ENCODE measurements around the gene MTIF3. TPM values are rescaled to one million over a fixed set of nuclear protein-coding genes. Genes with fewer than 3 reads are reported as not detected.
"Not testable (repeated sequence)": the region's sequence is repeated elsewhere in the genome, so short reads cannot be mapped to it uniquely, and the experiment has no call there.

Gene MTIF3
- polyA plus RNA-seq, 5 donors = 62.4 to 76.9 (median 67.0) TPM

DNA sequence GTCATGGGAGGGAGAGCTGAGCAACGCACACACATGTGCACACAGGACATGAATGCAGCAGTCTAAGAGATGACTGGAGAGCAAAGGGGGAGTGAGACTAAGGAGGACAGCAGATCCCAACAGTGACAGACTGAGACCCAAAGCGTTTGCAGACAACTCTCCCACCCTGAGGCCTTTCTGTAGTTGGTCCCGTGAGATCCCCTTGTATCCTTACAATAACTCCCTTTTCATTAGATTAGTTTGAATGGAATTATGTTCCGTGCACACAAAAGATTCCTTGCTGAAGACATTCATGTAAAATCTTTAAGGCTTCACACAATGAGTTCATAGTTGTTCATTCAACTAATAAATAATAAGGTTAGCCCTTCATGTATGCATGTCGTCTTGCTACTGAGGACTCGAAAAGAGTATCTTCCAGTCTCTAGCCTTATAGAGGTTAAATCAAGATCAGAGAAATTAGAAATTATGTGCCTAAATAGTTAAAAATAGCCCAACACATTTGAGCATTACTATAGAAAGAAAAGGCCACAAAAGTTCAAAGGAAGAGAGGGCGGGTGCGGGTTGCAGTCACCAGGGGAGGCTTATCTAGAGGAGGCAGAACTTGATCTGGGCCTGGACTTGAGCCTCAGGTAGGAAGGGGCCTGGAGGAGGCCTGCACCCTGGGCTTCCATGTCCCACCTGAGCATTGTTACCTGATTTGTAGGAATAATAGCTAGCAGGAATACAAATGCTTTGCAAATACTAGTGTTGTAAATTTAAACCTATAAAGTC, 29.1 kb downstream of the MTIF3 start:
- DNase-seq = no peak

DNA sequence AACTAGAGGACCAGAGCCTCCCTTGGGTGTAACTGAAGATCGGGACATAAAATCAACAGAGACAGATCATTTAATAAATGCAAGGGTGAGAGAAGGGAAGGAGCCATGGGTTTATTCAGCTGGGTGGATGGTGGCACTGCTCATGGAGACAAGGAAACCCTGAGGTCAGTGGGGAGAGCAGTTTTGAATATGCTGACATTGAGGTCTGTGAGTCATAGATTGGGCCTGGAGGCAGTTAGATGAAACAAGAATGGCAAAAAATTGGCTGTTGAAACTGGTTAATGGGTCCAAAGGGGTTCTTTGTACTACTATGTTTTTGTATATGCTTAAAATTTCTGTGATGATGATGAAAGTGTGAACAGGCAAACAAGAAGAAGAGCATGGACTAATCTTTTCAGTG, 31.0 kb downstream of the MTIF3 start:
- DNase-seq = no peak

DNA sequence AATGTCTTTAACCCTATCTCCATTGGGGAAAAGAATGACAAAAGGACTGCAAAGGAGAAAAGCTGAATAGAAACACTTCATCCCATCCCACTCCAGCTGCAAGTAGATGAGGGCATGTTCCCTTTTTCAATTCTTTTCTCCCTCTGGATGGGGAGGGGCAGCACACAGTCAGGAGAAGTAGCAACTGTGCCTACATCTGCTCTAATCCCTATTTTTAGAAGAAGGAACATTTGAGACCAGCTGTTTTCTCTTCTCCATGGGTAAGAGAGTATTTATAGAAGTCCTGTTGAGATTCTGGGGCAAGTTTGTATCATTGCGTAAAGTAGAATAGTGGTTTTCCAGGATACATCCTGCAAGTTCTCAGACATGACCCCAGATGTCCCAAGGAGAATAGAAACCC, 35.2 kb downstream of the MTIF3 start:
- no peak for DNase-seq

DNA sequence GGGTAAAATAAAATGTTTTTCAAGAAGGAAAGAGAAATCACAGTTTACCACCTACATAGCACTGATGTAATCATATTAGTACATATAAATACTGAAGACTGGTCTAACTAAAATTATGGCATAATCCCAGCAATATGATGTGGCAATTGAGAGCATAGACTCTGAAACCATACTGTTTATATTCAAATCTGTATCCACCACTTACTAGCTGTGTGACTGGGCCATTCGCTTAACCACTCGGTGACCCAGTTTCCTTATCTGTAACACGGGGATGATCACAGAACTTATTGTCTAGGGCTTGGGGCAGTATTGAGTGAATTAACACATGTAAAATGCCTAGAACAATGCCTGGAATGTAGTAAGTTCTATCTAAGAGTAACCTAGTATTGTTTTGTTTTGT, 39.0 kb downstream of the MTIF3 start:
- DNase-seq = no peak

DNA sequence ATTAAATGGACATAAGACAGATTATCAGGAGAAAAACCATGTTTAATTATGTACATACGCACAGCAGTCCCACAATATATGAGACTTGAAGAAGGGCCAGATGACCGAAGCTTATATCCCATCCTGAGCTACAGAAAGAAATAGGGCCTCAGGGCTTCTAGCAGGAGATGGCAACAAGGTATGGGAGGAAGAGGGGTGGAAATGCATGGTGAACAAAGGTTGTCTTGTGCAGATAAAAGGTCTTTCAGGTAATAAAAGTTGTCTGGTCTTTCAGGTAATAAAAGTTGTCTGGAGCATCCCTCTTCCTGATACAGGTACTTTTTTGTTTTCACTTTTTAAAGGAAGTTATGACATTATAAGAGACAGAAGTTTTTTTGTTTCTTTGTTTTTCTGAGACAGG, 41.4 kb downstream of the MTIF3 start:
- no peak for DNase-seq

DNA sequence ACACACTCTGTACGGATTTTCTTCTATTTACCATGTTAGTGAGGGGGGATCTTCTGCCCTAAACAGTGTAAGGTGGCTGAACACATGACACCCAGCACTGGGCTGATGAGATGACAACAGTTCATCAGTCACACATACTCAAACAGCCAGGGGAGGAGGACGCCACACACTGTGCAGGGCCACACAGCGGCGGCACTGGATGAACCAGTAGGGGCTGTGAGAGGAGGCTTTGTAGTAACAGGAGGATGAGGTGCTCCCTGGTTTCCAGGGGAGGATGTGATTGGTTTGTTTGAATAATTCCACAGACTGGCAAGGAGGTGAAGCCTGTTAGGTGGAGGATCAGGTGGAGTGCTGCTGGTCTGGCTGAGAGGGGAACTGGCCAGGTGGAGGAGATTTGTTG, 42.3 kb downstream of the MTIF3 start:
- DNase-seq = no peak

DNA sequence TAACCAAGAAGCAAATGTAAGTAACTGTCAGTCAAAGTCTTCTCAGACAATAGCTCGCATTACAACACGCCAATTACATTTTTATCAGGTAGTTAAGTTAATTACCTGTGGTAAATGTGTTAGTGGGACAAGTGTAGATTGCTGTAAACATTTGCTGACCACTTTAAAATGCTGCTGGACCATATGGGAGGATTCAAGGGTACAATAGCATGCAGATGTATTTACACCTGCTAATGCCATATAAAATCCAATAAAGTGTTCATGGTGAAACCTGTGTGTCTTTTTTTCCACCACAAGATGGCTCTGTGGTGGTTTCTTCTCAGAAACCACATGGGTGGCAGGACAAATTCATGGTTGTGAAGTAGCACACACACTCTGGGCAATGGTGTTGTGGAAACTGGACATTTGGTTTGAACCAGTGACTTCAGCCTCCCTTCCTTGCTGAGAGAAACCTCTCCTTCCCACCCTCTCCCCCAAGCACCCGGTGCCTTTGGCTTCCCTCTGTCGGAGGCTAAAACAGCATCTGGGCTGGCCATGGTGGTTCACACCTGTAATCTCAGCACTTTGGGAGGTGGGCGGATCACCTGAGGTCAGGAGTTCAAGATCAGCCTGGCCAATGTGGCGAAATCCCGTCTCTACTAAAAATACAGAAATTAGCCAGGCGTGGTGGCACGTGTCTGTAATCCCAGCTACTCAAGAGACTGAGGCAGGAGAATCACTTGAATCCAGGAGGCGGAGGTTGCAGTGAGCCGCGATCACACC, 44.0 kb downstream of the MTIF3 start:
- DNase-seq = no peak

DNA sequence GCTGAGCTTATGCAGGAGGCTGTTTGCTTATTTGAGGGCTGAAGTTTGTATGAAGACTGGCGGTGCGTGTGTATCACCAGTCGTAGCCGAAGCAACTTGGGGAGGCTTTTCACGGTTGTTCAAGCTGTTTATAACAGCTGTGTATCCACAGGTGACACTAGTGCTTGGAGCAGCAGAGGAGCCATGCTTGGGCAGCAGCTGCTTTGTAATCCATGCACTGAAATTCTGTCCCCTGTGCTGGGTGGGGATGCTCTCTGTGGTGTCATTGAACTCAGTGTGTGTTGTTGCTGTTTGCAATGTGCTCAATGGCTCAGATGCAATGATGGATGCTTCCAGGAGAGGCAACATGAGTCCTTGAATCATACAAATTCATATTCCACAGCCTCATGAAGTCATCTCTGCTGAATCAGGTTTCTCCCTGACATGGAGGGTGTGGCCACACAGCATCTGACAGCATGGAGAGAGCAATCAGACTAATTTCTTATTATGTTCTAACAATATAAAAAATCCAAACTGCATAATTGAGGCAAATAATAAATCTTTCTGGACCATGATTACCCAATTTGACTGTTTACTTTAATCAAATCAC, 44.7 kb downstream of the MTIF3 start:
- DNase-seq = no peak

DNA sequence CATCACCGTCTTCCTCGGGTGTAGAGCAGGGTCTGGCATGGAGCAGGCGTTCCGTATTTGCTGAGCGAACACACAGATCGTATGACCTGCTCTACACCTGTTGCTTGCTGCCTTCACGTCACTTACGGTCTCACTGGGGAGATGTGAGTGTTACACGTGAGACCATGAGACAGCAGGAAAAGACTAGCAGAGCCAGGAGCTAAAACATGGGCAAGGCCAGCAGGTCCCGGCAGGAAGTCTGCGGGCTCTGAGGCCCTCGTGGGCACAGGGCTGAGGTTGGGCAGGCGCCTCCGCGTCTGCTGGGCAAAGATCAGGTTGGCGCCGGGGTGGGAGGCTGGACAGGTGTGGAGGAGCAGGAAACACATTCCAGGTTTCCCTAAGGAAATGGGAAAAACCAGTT, 45.7 kb downstream of the MTIF3 start:
- DNase-seq = no peak

DNA sequence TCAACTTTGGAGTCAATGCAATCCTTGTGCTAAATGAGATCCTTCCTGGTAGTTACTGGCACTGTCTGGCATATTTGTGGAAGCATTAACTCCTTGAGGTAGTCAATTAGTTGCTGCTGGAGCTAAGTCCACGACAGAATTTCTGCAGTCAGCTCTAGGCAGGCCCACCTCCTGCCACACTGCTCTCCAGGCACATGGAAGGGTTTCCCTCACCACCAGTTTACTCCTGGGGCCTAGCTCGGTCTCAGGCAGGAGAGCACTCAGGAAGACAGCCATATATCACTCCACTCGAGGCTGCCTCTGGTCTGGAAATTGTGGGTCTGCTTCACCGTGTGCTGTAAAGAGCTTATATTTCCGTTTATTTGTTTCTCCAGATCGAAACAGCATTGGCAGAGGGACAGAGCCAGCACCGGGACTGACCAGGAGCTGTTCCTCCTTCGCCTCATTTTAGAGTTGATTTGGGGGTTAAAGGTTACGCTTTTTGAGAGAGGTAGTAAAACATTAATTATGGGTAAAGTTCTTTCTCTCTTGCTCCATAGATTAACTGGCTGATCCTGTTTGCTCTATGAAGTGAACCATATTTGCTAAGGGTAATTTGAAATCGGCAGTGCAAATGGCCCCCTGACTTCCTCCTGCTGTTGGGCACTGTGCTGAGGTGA, 46.5 kb downstream of the MTIF3 start:
- DNase-seq = no peak

DNA sequence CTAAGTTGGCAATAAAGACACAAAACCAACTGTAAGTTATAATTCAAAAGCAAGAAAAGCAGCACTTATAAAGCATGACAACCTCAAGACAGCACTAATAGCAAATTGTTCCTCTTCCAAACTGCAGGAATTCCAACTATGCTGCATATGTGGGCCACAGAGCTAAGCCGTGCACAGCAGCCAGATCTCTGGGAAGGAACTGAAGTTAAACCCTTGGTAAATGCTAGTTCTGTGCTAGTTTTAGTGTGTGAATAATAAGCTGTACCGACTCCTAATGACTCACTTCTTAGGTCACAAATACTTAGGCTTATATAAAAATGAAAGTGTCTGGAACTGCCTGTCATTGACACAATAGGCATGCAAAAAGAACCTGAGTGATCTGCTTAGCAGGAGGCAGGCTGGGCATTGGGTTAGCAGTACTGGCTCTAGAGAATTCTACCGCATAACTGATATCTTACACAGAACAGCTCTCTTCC, 47.1 kb downstream of the MTIF3 start:
- no peak for DNase-seq

DNA sequence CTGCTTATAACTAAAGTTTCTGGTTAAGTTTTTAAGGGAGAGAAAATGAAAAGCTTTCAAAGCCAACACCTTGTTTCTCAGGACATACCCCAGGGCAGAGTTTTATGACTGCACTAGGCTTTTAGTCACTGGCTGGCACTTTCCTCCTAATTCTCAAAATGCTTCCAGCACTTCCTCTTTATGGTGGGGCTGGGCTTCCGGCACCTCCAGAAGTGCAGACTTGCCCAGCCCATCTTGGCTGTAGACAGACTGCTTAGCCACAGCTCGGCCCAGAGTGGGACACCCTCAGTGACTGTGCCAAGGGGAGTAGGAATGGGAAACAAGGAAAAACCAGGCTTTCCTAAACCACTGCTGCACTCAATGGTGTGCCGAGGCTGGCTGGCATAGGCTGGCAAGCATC, 49.2 kb downstream of the MTIF3 start:
- DNase-seq = no peak

DNA sequence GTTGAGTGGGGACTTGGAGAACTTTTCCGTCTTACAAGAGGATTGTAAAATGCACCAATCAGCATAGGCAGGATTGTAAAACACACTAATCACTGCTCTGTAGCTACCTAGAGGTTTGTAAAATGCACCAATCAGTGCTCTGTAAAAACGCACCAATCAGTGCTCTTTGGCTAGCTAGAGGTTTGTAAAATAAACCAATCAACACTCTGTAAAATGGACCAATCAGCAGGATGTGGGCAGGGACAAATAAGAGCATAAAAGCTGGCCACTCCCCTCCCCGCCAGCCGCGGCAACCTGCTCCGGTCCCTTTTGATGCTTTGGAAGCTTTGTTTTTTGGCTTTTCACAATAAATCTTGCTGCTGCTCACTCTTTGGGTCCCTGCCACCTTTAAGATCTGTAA, 50.0 kb downstream of the MTIF3 start:
- not testable (repeated sequence) for DNase-seq

DNA sequence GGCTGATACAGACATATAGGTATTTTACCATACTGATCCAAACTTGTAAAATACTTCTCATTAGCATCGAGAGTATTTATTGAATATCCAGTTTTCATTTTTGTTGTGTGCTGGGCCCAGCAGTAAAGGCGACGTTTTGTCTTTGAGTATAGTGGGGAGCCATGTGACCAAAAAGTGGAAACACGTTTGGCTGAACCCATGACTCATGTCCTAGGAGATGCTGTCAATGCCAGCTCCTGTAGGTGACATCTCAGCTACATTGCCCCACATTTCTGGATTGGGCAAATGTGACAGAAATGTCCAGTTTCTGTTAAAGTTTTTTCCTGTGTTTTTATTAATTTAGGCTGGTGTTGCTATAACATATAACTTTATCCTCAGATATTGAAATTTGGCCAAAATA, 52.0 kb downstream of the MTIF3 start:
- no peak for DNase-seq

DNA sequence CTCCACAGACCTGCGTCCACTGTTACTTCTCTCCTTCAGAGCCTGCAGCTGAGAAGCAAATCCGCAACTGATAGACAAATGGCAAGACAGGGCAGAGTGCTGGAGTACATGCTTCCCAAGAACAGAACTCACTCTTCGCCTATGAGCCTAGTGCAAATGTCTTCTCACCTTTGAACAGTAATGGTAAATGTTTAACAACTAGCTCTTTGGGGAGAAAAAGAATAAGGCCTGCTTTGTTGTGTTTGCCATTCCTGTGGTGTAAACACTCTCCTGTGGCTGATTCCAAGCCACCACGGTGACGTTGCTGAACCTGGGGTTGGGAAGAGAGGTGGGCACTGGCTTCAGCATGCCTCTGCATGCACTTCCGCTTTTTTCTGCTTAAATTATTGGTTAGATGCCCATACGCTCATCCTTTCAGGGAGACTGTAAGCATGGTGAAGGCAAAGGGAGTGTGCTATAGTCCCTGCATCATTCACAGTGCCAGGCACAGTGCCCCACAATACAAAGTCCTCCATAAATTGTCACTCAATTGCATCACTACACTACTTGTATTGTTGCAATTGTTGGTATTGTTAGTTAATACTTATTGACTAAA, 54.0 kb downstream of the MTIF3 start:
- DNase-seq = no peak

DNA sequence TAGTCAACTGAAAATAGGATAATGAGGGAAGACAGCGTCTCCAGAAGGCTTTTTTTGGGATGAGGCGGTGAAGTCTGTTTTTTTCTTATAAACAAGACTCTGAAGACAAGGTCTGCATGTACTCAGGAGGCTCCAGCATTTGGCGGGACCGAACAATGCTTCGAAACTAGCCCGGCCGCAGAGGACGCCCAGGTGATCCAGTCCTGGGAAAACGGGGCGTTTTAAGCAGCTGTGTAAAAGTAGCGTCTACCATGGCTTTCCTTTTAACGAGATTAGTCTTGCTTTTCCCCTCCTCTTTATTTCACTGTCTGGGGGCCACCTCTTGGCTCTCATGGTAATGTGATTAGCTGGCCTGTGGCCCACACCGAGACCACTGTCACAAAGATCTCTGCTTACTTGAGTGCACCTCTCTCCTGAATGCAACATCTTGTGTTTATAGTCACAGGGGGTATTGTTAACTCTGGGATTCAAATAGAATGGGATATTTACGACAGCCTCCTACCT, 55.3 kb downstream of the MTIF3 start:
- DNase-seq = no peak

DNA sequence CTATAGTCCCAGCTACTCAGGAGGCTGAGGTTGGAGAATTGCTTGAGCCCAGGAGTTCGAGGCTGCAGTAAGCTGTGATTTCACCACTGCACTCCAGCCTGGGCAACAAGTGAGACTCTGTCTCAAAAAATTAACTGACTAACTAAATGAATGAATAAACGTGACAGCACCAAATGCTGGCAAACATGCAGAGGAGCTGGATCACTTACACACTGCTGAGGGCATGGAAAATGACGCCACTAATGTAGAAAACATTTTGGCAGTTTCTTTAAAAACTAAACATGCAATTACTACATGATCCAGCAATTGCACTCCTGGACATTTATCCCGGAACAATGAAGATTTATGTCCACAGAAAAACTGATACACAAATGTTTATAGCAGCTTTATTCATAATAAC, 57.3 kb downstream of the MTIF3 start:
- no peak for DNase-seq

DNA sequence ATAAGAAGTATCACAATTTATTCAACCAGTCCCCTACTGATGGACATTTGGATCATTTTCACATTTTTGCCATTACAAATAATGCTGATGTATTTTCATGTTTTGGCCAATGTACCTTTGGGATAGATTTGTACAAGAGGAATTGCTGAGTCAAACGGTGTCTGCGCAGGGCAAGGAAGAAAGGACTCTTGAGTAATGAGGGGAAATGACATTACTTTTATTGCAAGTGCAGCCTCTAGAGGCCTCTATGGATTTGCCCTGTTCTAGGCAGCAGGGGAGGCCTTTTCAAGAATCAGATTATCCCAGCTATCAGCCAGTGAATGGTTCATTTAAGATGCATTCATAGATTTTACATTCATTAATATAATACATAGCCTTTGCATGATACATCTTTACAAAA, 58.9 kb downstream of the MTIF3 start:
- DNase-seq = no peak

DNA sequence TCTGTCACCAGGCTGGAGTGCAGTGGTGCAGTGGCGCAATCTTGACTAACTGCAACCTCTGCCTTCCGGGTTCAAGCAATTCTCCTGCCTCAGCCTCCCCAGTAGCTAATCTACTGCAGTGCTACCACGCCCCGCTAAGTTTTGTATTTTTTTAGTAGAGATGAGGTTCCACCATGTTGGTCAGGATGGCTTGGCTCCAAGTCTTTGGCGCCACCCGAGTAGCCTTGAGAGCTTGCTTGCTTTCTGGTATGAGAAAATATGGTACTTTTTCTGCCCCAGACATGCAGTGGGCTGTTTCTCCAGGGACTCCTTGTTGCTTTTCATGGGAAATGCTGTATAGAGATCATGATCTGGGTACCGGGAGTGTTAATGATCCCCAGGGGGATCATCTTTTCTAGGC, 60.5 kb downstream of the MTIF3 start:
- DNase-seq = no peak

DNA sequence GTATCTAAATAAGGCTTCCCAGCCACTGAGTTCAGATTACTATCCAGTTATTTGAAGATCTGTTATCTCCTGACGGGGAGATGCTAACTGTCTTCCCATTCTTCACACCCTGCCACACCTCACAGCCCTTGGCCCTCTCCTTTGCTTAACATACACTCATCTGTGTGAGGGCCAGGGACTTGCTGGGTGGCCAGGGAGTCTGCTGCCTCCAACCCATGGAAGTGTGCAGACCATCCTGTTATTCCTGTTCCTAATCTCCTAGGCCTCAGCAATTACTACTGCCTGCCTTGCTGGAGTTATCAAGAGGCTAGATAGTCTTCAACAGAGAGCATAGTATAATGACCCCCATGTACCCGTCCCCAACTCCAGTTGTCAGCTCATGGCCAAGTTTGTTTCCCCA, 62.1 kb downstream of the MTIF3 start:
- DNase-seq = no peak
